Measurements from ENCODE around the gene NAV2.

Gene NAV2

GRCh38 chr11:20093775-20094174, 381.1 kb downstream of the NAV2 start:
- no peak for TF ChIP-seq CTCF (IDR thresholded peaks at IDR 0.05; ENCODE audit: control extremely low read depth, extremely low read depth, low read depth, missing control alignments)
- POLR2A ChIA-PET, result no interaction called here
- DNase-seq (ENCODE audit: extremely low spot score), result no peak
- CTCF ChIA-PET, result interaction anchor here (1.2 kb wide), 1 partner anchor 34 kb away, joined by 5 read pairs; no protein-coding TSS in a partner anchor

- TF ChIP-seq CTCF (IDR thresholded peaks at IDR 0.05; ENCODE audit: control extremely low read depth, extremely low read depth, low read depth, missing control alignments), result no peak
- ChIA-PET CTCF (no interaction called here), POLR2A (no interaction called here)
- no peak for DNase-seq (ENCODE audit: extremely low spot score)
Measured at GRCh38 chr11:20095189-20095588, 382.6 kb downstream of the NAV2 start.

- CTCF ChIA-PET, result interaction anchor here (1.4 to 1.7 kb wide), 3 partner anchors 12 to 31 kb away, joined by 4 to 6 read pairs (median 5); no protein-coding TSS in a partner anchor
- no peak for DNase-seq (ENCODE audit: extremely low spot score)
- TF ChIP-seq CTCF (IDR thresholded peaks at IDR 0.05; ENCODE audit: control extremely low read depth, extremely low read depth, low read depth, missing control alignments), result no peak
- POLR2A ChIA-PET, result no interaction called here
Measured at GRCh38 chr11:20097319-20098221, 384.9 kb downstream of the NAV2 start.

GRCh38 chr11:20099527-20099926, 386.9 kb downstream of the NAV2 start:
- DNase-seq (ENCODE audit: extremely low spot score), result no peak
- TF ChIP-seq CTCF (IDR thresholded peaks at IDR 0.05; ENCODE audit: control extremely low read depth, extremely low read depth, low read depth, missing control alignments), result no peak
- CTCF ChIA-PET, result interaction anchor here (1.0 to 1.3 kb wide), 2 partner anchors 9 to 29 kb away, joined by 3 to 4 read pairs; no protein-coding TSS in a partner anchor
- POLR2A ChIA-PET, result no interaction called here

GRCh38 chr11:20102397-20102796, 389.8 kb downstream of the NAV2 start:
- no peak for DNase-seq (ENCODE audit: extremely low spot score)
- ChIA-PET POLR2A (no interaction called here), CTCF (interaction anchor here (0.8 to 3.4 kb wide), 5 partner anchors 10 to 30 kb away, joined by 3 to 14 read pairs (median 5); no protein-coding TSS in a partner anchor)
- TF ChIP-seq CTCF (IDR thresholded peaks at IDR 0.05; ENCODE audit: control extremely low read depth, extremely low read depth, low read depth, missing control alignments), result no peak

GRCh38 chr11:20103281-20103680, 390.6 kb downstream of the NAV2 start:
- ChIA-PET CTCF (interaction anchor here (2.7 to 3.4 kb wide), 2 partner anchors 9 to 25 kb away, joined by 12 to 14 read pairs; no protein-coding TSS in a partner anchor), POLR2A (no interaction called here)
- DNase-seq (ENCODE audit: extremely low spot score), result no peak
- no peak for TF ChIP-seq CTCF (IDR thresholded peaks at IDR 0.05; ENCODE audit: control extremely low read depth, extremely low read depth, low read depth, missing control alignments)

All from GM10248 (cell line).